Right lobe of liver (tissue), 5 donors: Measurements from ENCODE around the gene DPYSL3. TPM values are rescaled to one million over a fixed set of nuclear protein-coding genes. Genes with fewer than 3 reads are reported as not detected.

Experiments
- small RNA-seq, 2 experiments: library from RNA; depleted of rRNA; stranded (forward); fragments of <200 nt; gene quantifications; one replicate each; pipeline ENCODE3, GENCODE V24; 2016
- total RNA-seq, 6 experiments: library from RNA; depleted of rRNA in 2 of 6; stranded (reverse); fragments of >200 nt in 2 of 6; fragmentation: NEBNext Ultra II Directional in 3 of 6; extraction: Animal tissue kit (Norgen Biotek cat#: 25700) in 3 of 6; gene quantifications; one replicate each; pipeline versions ENCODE4 v1.1.0 to v1.2.4, GENCODE V29; 2016 to 2023
- donor health status: DM: no; HTN: no; CAD: no.
- donor health status: DM: no; HTN: no; CAD: no.
- donor health status: DM: no; HTN: yes; CAD: no.
- donor health status: DM: no; HTN: yes; CAD: no.

DPYSL3 gene
- total RNA-seq, 6 experiments from 2014 or later: 1.4 to 3.8 (median 2.3) TPM

Small RNA genes lying within 50 kb of the gene (small RNA-seq; reads per million reads assigned to genes)
- 0 reads per million in 2 experiments for gene AC011373.1
